ENCODE measurements around the gene RTN4IP1.

The RTN4IP1 gene

GRCh38 chr6:106549521-106549920 lies 79.8 kb downstream of the RTN4IP1 start:
- TF ChIP-seq, protein P1, sequence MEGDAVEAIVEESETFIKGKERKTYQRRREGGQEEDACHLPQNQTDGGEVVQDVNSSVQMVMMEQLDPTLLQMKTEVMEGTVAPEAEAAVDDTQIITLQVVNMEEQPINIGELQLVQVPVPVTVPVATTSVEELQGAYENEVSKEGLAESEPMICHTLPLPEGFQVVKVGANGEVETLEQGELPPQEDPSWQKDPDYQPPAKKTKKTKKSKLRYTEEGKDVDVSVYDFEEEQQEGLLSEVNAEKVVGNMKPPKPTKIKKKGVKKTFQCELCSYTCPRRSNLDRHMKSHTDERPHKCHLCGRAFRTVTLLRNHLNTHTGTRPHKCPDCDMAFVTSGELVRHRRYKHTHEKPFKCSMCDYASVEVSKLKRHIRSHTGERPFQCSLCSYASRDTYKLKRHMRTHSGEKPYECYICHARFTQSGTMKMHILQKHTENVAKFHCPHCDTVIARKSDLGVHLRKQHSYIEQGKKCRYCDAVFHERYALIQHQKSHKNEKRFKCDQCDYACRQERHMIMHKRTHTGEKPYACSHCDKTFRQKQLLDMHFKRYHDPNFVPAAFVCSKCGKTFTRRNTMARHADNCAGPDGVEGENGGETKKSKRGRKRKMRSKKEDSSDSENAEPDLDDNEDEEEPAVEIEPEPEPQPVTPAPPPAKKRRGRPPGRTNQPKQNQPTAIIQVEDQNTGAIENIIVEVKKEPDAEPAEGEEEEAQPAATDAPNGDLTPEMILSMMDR (IDR thresholded peaks at IDR 0.05), result no peak

DNA sequence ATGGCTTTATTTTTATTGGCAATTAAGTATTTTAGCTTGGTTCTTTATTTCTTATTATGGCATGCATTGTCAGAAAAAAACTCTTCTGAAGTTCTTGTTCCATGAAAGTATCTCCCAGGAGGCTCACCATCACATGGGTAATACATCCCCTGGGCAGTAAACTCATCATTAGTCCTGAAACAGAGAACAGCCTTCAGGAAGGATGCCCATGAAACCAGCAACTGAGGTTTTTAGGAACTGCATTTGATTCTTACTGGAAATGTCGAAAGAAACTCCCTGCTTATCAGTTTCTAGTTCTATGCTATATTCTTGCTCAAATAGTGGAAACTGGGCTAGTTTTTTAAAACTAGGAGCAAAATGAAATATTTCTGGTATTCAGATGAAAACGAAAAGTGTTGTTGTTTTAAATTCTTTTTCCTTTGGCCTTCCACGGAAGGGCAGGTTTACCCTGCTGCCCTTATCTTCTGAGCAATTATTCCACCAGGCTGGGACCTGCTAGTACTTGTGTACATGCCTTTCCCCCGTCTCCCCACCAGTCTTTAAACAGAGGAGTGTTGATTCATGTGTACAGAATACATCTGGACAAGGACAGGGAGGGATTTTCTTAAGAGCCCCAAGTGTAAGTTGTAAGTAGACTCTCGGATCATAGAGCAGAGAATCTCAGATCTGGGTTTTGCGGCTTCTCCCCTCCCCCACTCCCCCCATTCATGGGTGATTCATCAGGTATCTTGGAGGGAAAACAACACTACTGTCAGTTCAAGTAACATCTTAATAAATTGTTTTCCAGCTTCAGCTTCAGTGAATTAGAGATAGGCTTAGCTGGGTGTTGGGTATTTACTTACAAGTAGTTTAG lies 81.5 kb downstream of the RTN4IP1 start:
- TF ChIP-seq, protein P1 (IDR thresholded peaks at IDR 0.05), result no peak

DNA sequence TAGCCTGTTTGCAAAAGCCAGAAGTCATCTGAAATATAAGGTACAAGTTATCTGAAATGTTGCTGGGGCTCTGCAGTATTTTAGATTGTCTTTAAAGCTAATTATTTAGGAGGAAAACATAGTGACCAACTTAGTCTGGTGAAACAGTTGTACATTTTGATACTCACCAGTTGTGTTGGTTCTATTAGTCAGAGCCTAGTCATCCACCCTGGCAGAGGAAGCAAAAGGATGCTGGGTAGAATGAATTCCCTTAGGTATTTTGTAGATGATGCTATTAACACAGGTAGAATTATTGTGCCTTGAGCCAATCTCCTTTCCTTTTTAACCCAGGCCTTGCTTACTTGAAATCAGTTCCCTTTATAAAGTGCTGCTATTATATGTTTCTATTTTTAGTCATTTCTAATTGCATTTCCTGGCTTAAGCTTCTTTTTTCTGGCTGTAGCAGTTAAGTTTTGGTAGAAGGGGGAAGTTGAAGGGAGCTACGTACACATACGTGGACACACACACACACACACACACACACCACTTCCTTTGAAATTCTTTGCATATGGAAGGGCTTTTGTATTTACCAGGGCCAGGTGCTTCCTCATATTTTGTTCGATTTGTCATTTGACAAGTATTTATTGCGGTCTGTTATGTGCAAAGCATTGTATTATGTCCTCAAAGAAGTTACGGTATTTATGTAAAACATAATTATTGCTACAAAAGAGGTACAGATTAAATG lies 82.4 kb downstream of the RTN4IP1 start:
- TF ChIP-seq, protein P1 (IDR thresholded peaks at IDR 0.05), result no peak

DNA sequence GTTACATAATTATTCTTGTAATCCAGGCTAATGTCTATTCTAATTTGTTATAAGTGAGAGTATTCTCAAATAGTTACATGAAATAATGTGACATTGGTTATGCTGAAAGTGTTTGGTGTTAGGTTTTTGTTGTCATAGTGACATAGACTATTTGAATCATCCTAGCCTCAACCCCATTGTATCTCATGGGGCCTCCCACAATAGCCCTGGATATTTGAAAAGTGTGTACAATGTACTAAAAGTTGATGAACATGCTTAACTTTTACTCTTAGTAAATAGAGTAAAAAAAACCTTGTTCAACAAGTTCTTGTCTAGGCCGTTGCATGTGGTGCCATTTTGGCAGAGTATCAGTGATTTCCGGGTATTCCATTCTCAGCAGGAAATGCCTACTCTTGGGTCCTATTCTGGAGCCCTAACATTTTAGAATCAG lies 83.0 kb downstream of the RTN4IP1 start:
- TF ChIP-seq, protein P1 (IDR thresholded peaks at IDR 0.05), result no peak

DNA sequence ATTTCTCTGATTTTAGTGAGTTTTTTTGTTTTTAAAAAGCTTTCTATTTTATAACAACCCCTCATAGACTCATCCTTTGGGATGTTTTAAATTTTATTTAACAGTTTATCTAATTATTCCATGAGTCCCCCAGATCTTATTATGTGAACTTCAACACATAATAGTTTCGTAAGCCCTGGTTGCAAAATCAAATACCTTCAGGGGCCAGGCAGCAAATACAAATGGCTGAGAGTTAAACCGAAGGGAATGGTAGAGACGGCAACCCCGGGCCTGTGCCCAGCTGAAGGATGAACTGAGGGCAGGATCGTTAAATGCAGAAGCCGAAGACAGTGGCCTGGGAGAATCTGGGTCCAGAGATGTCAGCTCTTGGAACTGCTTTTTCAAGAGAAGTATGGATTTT lies 88.4 kb downstream of the RTN4IP1 start:
- TF ChIP-seq, protein P1 (IDR thresholded peaks at IDR 0.05), result no peak

DNA sequence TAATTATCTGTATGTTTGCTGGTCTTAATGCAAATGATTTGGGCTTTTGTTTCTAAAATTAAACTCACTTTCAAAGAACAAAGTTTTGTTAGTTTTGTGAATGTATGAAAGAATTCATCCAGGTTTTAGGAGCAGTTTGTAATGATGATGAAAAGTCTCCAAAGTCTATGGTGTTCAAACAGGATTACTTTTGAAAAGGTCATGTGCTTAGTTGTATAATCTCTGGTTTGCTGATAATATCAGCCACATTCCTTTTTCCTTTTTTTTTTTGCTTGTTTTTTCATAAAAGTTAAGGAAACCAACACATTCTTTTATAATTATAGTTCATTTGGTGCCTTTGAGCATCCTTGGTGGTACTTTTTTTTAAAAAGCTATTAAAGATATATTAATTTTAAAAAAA lies 88.9 kb downstream of the RTN4IP1 start:
- TF ChIP-seq, protein P1 (IDR thresholded peaks at IDR 0.05), result no peak

DNA sequence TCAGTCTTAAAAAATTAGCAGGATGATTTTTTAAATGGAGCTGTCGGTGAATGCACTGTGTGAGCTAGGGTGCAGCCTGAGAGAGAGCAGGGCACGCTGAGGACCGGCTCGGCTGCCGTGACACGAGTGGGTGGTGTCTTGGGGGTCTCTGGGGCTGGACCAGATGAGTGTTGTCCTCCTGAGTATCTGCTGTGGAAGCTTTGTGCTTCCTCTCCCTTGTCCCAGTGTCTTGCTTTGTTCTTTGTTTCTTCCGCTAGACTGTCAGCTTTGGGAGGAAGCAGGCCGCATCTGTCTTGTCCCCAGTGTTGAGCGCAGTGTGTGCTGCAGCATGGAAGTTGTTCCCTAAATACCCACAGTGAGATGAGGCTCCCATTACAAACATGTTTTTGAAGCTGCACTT lies 89.4 kb downstream of the RTN4IP1 start:
- TF ChIP-seq, protein P1 (IDR thresholded peaks at IDR 0.05), result no peak

Measured in LNCAP (cell line).